Endothelial cell of umbilical vein (primary cell): ENCODE measurements around the gene BDH1. TPM values are rescaled to one million over a fixed set of nuclear protein-coding genes. Genes with fewer than 3 reads are reported as not detected.
"Not testable (repeated sequence)": the region's sequence is repeated elsewhere in the genome, so short reads cannot be mapped to it uniquely, and the experiment has no call there.

ENCODE experiments used
- BruUV-seq: library from RNA; stranded (reverse); fragments of 400-500 nt; replicated peaks from 2 replicates; lab custom pipeline; 2021; lab: Mats Ljungman, UMichigan
- CTCF ChIA-PET: fragments of 300-600, 350-600 bp; sonication (Branson Sonifier 250); formaldehyde crosslinking; loops from one replicate; lab custom pipeline; 2021; ENCODE audit warnings: antibody characterized with exemption, inconsistent platforms; lab: Charles Lee
- POLR2A ChIA-PET: fragments of 300-600, 350-600 bp; sonication (Branson Sonifier 250); formaldehyde crosslinking; loops from one replicate; lab custom pipeline; 2021; ENCODE audit warnings: antibody characterized with exemption, inconsistent platforms; lab: Charles Lee
- DNase-seq: peaks from one replicate; pipeline ENCODE4 v3.0.0-alpha.2; 2011; ENCODE audit warnings: low read depth, low spot score
- FAIRE-seq: peaks from 2 replicates; lab custom pipeline; 2011; peaks lifted over from hg19 to GRCh38; lab: Jason Lieb, UNC
- H2AFZ ChIP-seq: 2 replicates; pipeline ENCODE4 v1.6.0; 2012; ENCODE audit warnings: low read depth, low read length, control low read depth, inconsistent platforms
- H3K27ac ChIP-seq: 2 replicates; pipeline ENCODE4 v1.5.1; 2011; ENCODE audit warnings: low read depth, mild to moderate bottlenecking, control low read depth, low read length, moderate library complexity; ENCODE audit not compliant: insufficient read depth
- H3K27me3 ChIP-seq, 2 experiments: 2 replicates each; pipeline versions ENCODE4 v1.6.0 to v1.6.1; 2011; ENCODE audit warnings: low read length in 2 of 2, mixed read lengths in 1 of 2; ENCODE audit not compliant: control insufficient read depth in 2 of 2, insufficient read depth in 2 of 2
- H3K36me3 ChIP-seq, 2 experiments: 2 replicates in 1 of 2; 3 replicates in 1 of 2; pipeline ENCODE4 v1.5.1; 2011; ENCODE audit warnings: low read length in 2 of 2, mild to moderate bottlenecking in 1 of 2, moderate library complexity in 1 of 2; ENCODE audit not compliant: control insufficient read depth in 2 of 2, insufficient read depth in 2 of 2; ENCODE audit errors: extremely low read depth in 1 of 2
- H3K4me1 ChIP-seq: 3 replicates; pipeline ENCODE4 v1.5.1; 2011; ENCODE audit warnings: mild to moderate bottlenecking, low read length; ENCODE audit not compliant: control insufficient read depth, insufficient read depth; ENCODE audit errors: extremely low read depth
- H3K4me2 ChIP-seq: 2 replicates; pipeline ENCODE4 v1.6.1; 2011; ENCODE audit warnings: low read length, control low read depth, mixed read lengths; ENCODE audit not compliant: insufficient read depth
- H3K4me3 ChIP-seq, 3 experiments: fragments of 200-600 bp in 1 of 3; sonication (generic), shearing (Covaris generic) in 1 of 3; replicated peaks in 1 of 3; 2 replicates each; pipeline ENCODE4 v1.5.1; 2011 to 2016; ENCODE audit warnings: control low read depth in 3 of 3, low read length in 3 of 3, mild to moderate bottlenecking in 2 of 3, inconsistent platforms in 1 of 3, low read depth in 1 of 3, moderate library complexity in 1 of 3; ENCODE audit not compliant: insufficient read depth in 1 of 3
- H3K79me2 ChIP-seq: 2 replicates; pipeline ENCODE4 v1.6.0; 2012; ENCODE audit warnings: low read length, inconsistent platforms; ENCODE audit not compliant: control insufficient read depth, insufficient read depth
- H3K9ac ChIP-seq: replicated peaks from 2 replicates; pipeline ENCODE3; 2011; ENCODE audit warnings: low read length, control low read depth; ENCODE audit not compliant: insufficient read depth; ENCODE audit errors: extremely low read depth
- H3K9me1 ChIP-seq: replicated peaks from 3 replicates; pipeline ENCODE4 v1.6.0; 2011; ENCODE audit warnings: mild to moderate bottlenecking, low read length; ENCODE audit not compliant: control insufficient read depth, insufficient read depth; ENCODE audit errors: extremely low read depth
- H3K9me3 ChIP-seq: replicated peaks from 2 replicates; pipeline ENCODE4 v1.5.1; 2012; ENCODE audit warnings: low read length, inconsistent platforms; ENCODE audit not compliant: control insufficient read depth, insufficient read depth
- H4K20me1 ChIP-seq: replicated peaks from 2 replicates; pipeline ENCODE3; 2011; ENCODE audit warnings: mild to moderate bottlenecking, low read length; ENCODE audit not compliant: control insufficient read depth, insufficient read depth; ENCODE audit errors: extremely low read depth
- EZH2 ChIP-seq: IDR thresholded peaks from 2 replicates; pipeline ENCODE4 v1.6.1; 2012; ENCODE audit warnings: borderline replicate concordance, low read depth, mild to moderate bottlenecking, moderate library complexity, low read length, inconsistent platforms; ENCODE audit not compliant: severe bottlenecking
- FOS ChIP-seq: IDR thresholded peaks from 2 replicates; pipeline ENCODE4 v1.6.1; 2011; ENCODE audit warnings: mild to moderate bottlenecking, low read length, moderate library complexity, borderline replicate concordance; ENCODE audit not compliant: insufficient read depth
- GATA2 ChIP-seq: IDR thresholded peaks from 2 replicates; pipeline ENCODE4 v1.7.0; 2011; ENCODE audit warnings: low read depth, mild to moderate bottlenecking, moderate library complexity, mixed read lengths, low read length; ENCODE audit not compliant: insufficient read length, insufficient read depth
- JUN ChIP-seq: IDR thresholded peaks from 2 replicates; pipeline ENCODE4 v1.6.1; 2011; ENCODE audit warnings: borderline replicate concordance, low read depth; ENCODE audit not compliant: insufficient read length, insufficient read depth
- MYC ChIP-seq: IDR thresholded peaks from one replicate; pipeline ENCODE4 v1.6.1; 2011; ENCODE audit warnings: mild to moderate bottlenecking, low read depth, low read length
- POLR2AphosphoS5 ChIP-seq: IDR thresholded peaks from 2 replicates; pipeline ENCODE4 v1.6.1; 2012; ENCODE audit warnings: low read depth, mild to moderate bottlenecking, control low read depth, low read length, moderate library complexity; ENCODE audit not compliant: insufficient read depth
- dilution Hi-C: fragments of 300-500 bp; cut with MboI; formaldehyde crosslinking; loops from one replicate; pipeline ENCODE4 v1.15.0; 2019; ENCODE audit warnings: low sequenced_read_pairs; ENCODE audit not compliant: extremely low pct_ligation_motif_present
- intact Hi-C: fragments of 100-400 bp; cut with micrococcal nuclease; formaldehyde crosslinking; loops from one replicate; pipeline ENCODE4 v1.10.0; 2022
- polyA plus RNA-seq, 4 experiments: library from polyadenylated mRNA; depleted of rRNA in 3 of 4; stranded (reverse) in 3 of 4; unstranded in 1 of 4; fragments of >200 nt; gene quantifications; 2 replicates each; pipeline versions ENCODE4 v1.2.1 to v1.2.3, GENCODE V29; 2011 to 2012; ENCODE audit warnings: missing spikeins in 1 of 4
- total RNA-seq: library from RNA; stranded (reverse); gene quantifications from 2 replicates; pipeline ENCODE4 v1.2.3, GENCODE V29; 2021

The BDH1 gene
- total and polyA plus RNA-seq, 2 donors (not counting 3 experiments of a cell fraction or from before 2014, with no cell fraction given), result 6.9 to 12.2 TPM

DNA sequence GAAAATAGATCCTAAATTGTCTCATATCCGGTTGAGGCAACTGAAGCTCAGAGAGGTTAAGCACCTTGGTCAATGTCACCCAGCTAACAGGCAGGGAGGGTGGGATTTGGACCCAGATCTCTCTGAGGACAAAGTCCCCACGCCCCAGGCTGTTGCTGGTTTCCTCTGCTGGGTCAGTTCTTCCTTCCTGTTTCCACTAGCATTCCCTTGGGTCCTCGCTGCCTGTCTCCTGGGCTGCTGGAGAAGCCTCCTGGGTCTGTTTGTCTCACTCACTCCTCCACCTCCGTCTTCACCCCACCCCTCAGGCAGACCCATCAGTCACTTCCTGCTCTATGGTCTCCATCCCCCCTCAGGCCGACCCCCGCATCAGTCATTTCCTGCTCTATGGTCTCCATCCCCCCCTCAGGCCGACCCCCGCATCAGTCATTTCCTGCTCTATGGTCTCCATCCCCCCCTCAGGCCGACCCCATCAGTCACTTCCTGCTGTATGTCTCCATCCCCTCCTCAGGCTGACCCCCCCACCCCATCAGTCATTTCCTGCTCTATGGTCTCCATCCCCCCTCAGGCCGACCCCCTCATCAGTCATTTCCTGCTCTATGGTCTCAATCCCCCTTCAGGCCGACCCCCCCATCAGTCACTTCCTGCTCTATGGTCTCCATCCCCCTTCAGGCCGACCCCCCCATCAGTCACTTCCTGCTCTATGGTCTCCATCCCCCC lies 38.7 kb downstream of the BDH1 start:
- H3K4me2 ChIP-seq, H4K20me1 ChIP-seq, H3K4me1 ChIP-seq, H3K9me1 ChIP-seq, H3K79me2 ChIP-seq, FAIRE-seq, H3K36me3 ChIP-seq, POLR2A ChIA-PET, BruUV-seq, CTCF ChIA-PET, H2AFZ ChIP-seq, H3K9ac ChIP-seq, H3K4me3 ChIP-seq, H3K27me3 ChIP-seq, H3K9me3 ChIP-seq: not testable (repeated sequence)
- dilution Hi-C loops (loop anchor here (25.0 kb wide), 1 partner anchor 255 kb away; no protein-coding TSS in a partner anchor), intact Hi-C loops (loop anchor here (10.0 kb wide), 1 partner anchor 512 kb away; no protein-coding TSS in a partner anchor)
- DNase-seq, result peak; percentile 42
- peak overlapping the region; percentile 27 for H3K27ac ChIP-seq

DNA sequence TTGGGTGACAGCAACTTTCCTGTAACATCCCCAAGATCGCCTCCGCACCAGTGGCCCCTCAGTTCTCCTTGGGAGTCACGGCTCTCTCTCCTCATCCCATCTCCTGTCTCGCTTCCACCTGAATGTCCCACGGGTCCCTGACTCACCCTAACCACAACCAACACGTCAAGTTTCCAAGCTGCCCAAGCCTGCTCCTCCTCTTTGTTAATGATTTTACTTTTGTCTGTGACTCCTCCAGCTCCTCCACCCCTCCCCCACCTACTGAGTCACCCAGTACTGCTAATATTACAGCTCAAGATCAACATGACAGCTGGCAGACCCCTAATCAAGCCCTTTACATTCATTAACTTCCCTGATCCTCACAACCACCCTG lies 39.3 kb downstream of the BDH1 start:
- FAIRE-seq, result peak; percentile 40
- Histone ChIP-seq H4K20me1 (no peaks in the 10 kb centered on the region), H3K4me2 (no peak overlapping the region), H3K4me3 (no peak overlapping the region), H3K9me1 (no peaks in the 10 kb centered on the region), H3K27me3 (no peaks in the 10 kb centered on the region), H3K27ac (peak overlapping the region; percentile 27), H2AFZ (no peak overlapping the region), H3K9me3 (no peaks in the 10 kb centered on the region), H3K79me2 (no peaks in the 10 kb centered on the region), H3K9ac (no peak overlapping the region), H3K4me1 (peaks cover 6% of the 10 kb centered on the region), H3K36me3 (no peaks in the 10 kb centered on the region)
- intact Hi-C loops (loop anchor here (10.0 kb wide), 1 partner anchor 512 kb away; no protein-coding TSS in a partner anchor), dilution Hi-C loops (loop anchor here (25.0 kb wide), 1 partner anchor 254 kb away; no protein-coding TSS in a partner anchor)
- ChIA-PET POLR2A (no interaction called here), CTCF (no interaction called here)
- no peak for TF ChIP-seq MYC
- TF ChIP-seq POLR2AphosphoS5, result no peak
- no peak for TF ChIP-seq GATA2
- peak; percentile 34 for TF ChIP-seq FOS
- no peak for TF ChIP-seq JUN
- TF ChIP-seq EZH2, result no peak
- no TSS peak for BruUV-seq
- peak; percentile 34 for DNase-seq
